Measurements from ENCODE around the gene MAJIN. TPM values are rescaled to one million over a fixed set of nuclear protein-coding genes. Genes with fewer than 3 reads are reported as not detected.

The MAJIN gene
- total RNA-seq, 2 experiments from 2014 or later, result not detected

DNA sequence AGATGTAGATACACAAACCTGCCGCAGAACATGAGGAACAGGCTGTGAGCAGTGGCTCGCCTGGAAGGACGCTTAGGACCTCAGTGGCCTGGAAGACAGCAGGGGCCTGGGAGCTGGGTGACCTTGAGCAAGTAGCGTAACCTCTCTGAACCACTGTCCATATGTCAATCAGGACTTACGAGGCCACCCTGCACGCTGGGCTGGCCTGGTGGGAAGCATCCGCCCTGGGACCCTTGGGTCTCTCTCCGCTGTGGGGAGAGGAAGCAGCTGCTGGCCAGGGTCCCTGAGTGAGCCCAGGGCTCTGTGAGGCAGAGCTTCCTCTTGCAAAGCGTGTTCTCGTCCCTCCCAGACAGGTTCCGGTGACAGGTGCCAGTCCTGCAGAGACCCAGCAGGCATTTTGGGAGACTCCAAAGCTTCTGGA lies 79.5 kb downstream of the MAJIN start:
- no peaks in the 10 kb centered on the region; the same call in 1 of the 2 replicates for H3K36me3 ChIP-seq (ENCODE audit: insufficient read depth, low read length)
- H3K4me2 ChIP-seq (ENCODE audit: low read length), result no peak overlapping the region
- no peaks in the 10 kb centered on the region for H4K20me1 ChIP-seq (ENCODE audit: insufficient read depth, low read length)
- H3K4me3 ChIP-seq (ENCODE audit: low read depth, low read length, poor library complexity, severe bottlenecking), result no peak overlapping the region
- H3K9me3 ChIP-seq (ENCODE audit: low read length), result no peaks in the 10 kb centered on the region
- TF ChIP-seq, protein P1, sequence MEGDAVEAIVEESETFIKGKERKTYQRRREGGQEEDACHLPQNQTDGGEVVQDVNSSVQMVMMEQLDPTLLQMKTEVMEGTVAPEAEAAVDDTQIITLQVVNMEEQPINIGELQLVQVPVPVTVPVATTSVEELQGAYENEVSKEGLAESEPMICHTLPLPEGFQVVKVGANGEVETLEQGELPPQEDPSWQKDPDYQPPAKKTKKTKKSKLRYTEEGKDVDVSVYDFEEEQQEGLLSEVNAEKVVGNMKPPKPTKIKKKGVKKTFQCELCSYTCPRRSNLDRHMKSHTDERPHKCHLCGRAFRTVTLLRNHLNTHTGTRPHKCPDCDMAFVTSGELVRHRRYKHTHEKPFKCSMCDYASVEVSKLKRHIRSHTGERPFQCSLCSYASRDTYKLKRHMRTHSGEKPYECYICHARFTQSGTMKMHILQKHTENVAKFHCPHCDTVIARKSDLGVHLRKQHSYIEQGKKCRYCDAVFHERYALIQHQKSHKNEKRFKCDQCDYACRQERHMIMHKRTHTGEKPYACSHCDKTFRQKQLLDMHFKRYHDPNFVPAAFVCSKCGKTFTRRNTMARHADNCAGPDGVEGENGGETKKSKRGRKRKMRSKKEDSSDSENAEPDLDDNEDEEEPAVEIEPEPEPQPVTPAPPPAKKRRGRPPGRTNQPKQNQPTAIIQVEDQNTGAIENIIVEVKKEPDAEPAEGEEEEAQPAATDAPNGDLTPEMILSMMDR (conservative IDR thresholded peaks at IDR 0.05; ENCODE audit: low read length), result no peak
- no peak for TF ChIP-seq EZH2phosphoT487 (IDR thresholded peaks at IDR 0.05; ENCODE audit: borderline replicate concordance, low read depth, low read length)
- no peaks in the 10 kb centered on the region for H3K79me2 ChIP-seq (ENCODE audit: insufficient read depth, low read depth, low read length)
- no peak overlapping the region for H3K27ac ChIP-seq (ENCODE audit: low read depth, low read length, poor library complexity, severe bottlenecking)
- intact Hi-C loops (cut with micrococcal nuclease; ENCODE audit: unreplicated experiment), result loop anchor here (5.0 kb wide), 1 partner anchor 105 kb away; no protein-coding TSS in a partner anchor
- peaks cover 22% of the 10 kb centered on the region for H3K4me1 ChIP-seq (ENCODE audit: insufficient read depth, low read length, poor library complexity, severe bottlenecking)
- BruUV-seq (replicated peaks), result no TSS peak
- ChIA-PET CTCF (ENCODE audit: unreplicated experiment) (interaction anchor here (1.3 to 2.9 kb wide), 2 partner anchors 9 to 44 kb away, joined by 4 to 9 read pairs; no protein-coding TSS in a partner anchor), POLR2A (interaction anchor here (2.0 kb wide), 1 partner anchor 44 kb away, joined by 4 read pairs; no protein-coding TSS in a partner anchor)
- no peak overlapping the region for H2AFZ ChIP-seq (ENCODE audit: low read length)
- DNase-seq (ENCODE audit: low spot score), result no peak
- H3K9me2 ChIP-seq (ENCODE audit: insufficient read depth, low read length), result no peaks in the 10 kb centered on the region

GRCh38 chr11:64891880-64892279 lies 80.0 kb downstream of the MAJIN start:
- CTCF ChIA-PET (ENCODE audit: unreplicated experiment), result interaction anchor here (1.3 to 2.9 kb wide), 2 partner anchors 8 to 44 kb away, joined by 4 to 9 read pairs; no protein-coding TSS in a partner anchor
- no peaks in the 10 kb centered on the region for H3K9me2 ChIP-seq (ENCODE audit: insufficient read depth, low read length)
- TF ChIP-seq EZH2phosphoT487 (IDR thresholded peaks at IDR 0.05; ENCODE audit: borderline replicate concordance, low read depth, low read length), result no peak
- TF ChIP-seq, protein P1 (conservative IDR thresholded peaks at IDR 0.05; ENCODE audit: low read length), result no peak
- intact Hi-C loops (cut with micrococcal nuclease; ENCODE audit: unreplicated experiment), result loop anchor here (5.0 kb wide), 1 partner anchor 105 kb away; no protein-coding TSS in a partner anchor
- BruUV-seq (replicated peaks), result no TSS peak
- POLR2A ChIA-PET, result interaction anchor here (2.0 kb wide), 1 partner anchor 43 kb away, joined by 4 read pairs; no protein-coding TSS in a partner anchor
- no peak overlapping the region for H3K4me2 ChIP-seq (ENCODE audit: low read length)
- H3K79me2 ChIP-seq (ENCODE audit: insufficient read depth, low read depth, low read length), result no peaks in the 10 kb centered on the region
- no peak overlapping the region for H2AFZ ChIP-seq (ENCODE audit: low read length)
- no peaks in the 10 kb centered on the region; the same call in 1 of the 2 replicates for H3K36me3 ChIP-seq (ENCODE audit: insufficient read depth, low read length)
- peaks cover 27% of the 10 kb centered on the region for H3K4me1 ChIP-seq (ENCODE audit: insufficient read depth, low read length, poor library complexity, severe bottlenecking)
- no peaks in the 10 kb centered on the region for H4K20me1 ChIP-seq (ENCODE audit: insufficient read depth, low read length)
- no peak overlapping the region for H3K27ac ChIP-seq (ENCODE audit: low read depth, low read length, poor library complexity, severe bottlenecking)
- DNase-seq (ENCODE audit: low spot score), result no peak
- H3K9me3 ChIP-seq (ENCODE audit: low read length), result no peaks in the 10 kb centered on the region
- H3K4me3 ChIP-seq (ENCODE audit: low read depth, low read length, poor library complexity, severe bottlenecking), result no peak overlapping the region

DNA sequence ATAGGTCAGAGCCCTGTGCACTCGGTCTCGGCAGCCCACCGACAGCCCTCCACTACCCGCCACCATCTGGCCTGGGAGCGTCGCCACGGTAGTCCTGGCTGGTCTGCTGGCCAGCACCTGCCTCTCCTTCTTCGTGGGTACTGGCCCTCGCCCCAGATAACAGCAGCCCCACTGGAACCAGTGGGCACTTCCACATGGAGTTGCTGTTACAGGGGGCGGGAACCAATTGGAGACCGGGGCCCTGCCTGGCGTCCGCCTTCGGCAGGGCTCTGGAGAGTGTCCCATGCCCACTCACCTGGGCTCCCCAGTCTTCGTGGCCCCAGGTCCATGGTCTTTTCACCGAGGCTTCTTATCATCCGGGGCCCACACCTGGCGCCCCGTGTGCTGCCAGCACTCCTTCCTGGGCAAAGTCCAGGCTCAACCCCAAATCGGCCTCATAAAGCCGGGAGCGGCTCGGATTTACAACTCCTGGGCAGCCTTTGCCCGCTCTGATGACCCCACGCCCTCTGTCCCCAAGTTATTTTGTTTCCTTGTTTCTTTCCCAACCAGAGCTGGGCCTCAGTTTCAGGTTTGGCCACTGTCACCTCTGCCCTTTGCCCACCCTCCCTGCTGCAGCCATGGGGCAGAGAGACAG lies 80.6 kb downstream of the MAJIN start:
- H4K20me1 ChIP-seq (ENCODE audit: insufficient read depth, low read length), result no peaks in the 10 kb centered on the region
- no peak overlapping the region for H3K27ac ChIP-seq (ENCODE audit: low read depth, low read length, poor library complexity, severe bottlenecking)
- H3K9me2 ChIP-seq (ENCODE audit: insufficient read depth, low read length), result no peaks in the 10 kb centered on the region
- H2AFZ ChIP-seq (ENCODE audit: low read length), result no peak overlapping the region
- no peak overlapping the region for H3K4me3 ChIP-seq (ENCODE audit: low read depth, low read length, poor library complexity, severe bottlenecking)
- intact Hi-C loops (cut with micrococcal nuclease; ENCODE audit: unreplicated experiment), result loop anchor here (5.0 kb wide), 1 partner anchor 104 kb away; no protein-coding TSS in a partner anchor
- POLR2A ChIA-PET, result interaction anchor here (1.2 to 2.0 kb wide), 2 partner anchors 41 to 43 kb away, joined by 3 to 4 read pairs; no protein-coding TSS in a partner anchor
- no peaks in the 10 kb centered on the region for H3K79me2 ChIP-seq (ENCODE audit: insufficient read depth, low read depth, low read length)
- H3K9me3 ChIP-seq (ENCODE audit: low read length), result no peaks in the 10 kb centered on the region
- H3K36me3 ChIP-seq (ENCODE audit: insufficient read depth, low read length), result no peaks in the 10 kb centered on the region; the same call in 1 of the 2 replicates
- TF ChIP-seq EZH2phosphoT487 (IDR thresholded peaks at IDR 0.05; ENCODE audit: borderline replicate concordance, low read depth, low read length), result no peak
- TF ChIP-seq, protein P1 (conservative IDR thresholded peaks at IDR 0.05; ENCODE audit: low read length), result no peak
- no peak for DNase-seq (ENCODE audit: low spot score)
- CTCF ChIA-PET (ENCODE audit: unreplicated experiment), result interaction anchor here (1.4 to 2.9 kb wide), 2 partner anchors 42 to 43 kb away, joined by 4 to 9 read pairs; no protein-coding TSS in a partner anchor
- peaks cover 28% of the 10 kb centered on the region for H3K4me1 ChIP-seq (ENCODE audit: insufficient read depth, low read length, poor library complexity, severe bottlenecking)
- no peak overlapping the region for H3K4me2 ChIP-seq (ENCODE audit: low read length)
- no TSS peak for BruUV-seq (replicated peaks)
